ENCODE results near the gene PRDM11. TPM values are rescaled to one million over a fixed set of nuclear protein-coding genes. Genes with fewer than 3 reads are reported as not detected.

Gene PRDM11
- total RNA-seq, 2 donors from 2014 or later = 4.4 to 7.9 TPM

GRCh38 chr11:45278714-45279113, 132.3 kb downstream of the PRDM11 start:
- H3K4me1 ChIP-seq = no peaks in the 10 kb centered on the region
- no peak overlapping the region for H3K27ac ChIP-seq
- no peaks in the 10 kb centered on the region for H3K36me3 ChIP-seq (replicated peaks in 1 of 2; ENCODE audit: insufficient read depth in 1 of 2, low read depth in 2 of 2)
- intact Hi-C loops (cut with DNase I) = no loop called here
- ATAC-seq (no peak), DNase-seq (no peak)
- no peak for TF ChIP-seq POLR2A (IDR thresholded peaks at IDR 0.05)
- no peak for TF ChIP-seq CTCF (IDR thresholded peaks at IDR 0.05)
- 71 to 89% methylated on average over 4 of the region's 4 CpGs for WGBS, 2 donors
- H3K27me3 ChIP-seq = no peaks in the 10 kb centered on the region
- H3K9me3 ChIP-seq = no peaks in the 10 kb centered on the region
- no peak overlapping the region for H3K4me3 ChIP-seq

GRCh38 chr11:45279645-45280044, 133.2 kb downstream of the PRDM11 start:
- TF ChIP-seq CTCF (IDR thresholded peaks at IDR 0.05) (no peak), POLR2A (IDR thresholded peaks at IDR 0.05) (no peak)
- Histone ChIP-seq H3K27ac (no peak overlapping the region), H3K4me3 (no peak overlapping the region), H3K36me3 (replicated peaks in 1 of 2; ENCODE audit: insufficient read depth in 1 of 2, low read depth in 2 of 2) (no peaks in the 10 kb centered on the region), H3K27me3 (no peaks in the 10 kb centered on the region), H3K4me1 (no peaks in the 10 kb centered on the region), H3K9me3 (no peaks in the 10 kb centered on the region)
- ATAC-seq (no peak), DNase-seq (no peak)
- 85 to 92% methylated on average over 2 of the region's 2 CpGs for WGBS, 2 donors
- intact Hi-C loops (cut with DNase I) = no loop called here

DNA sequence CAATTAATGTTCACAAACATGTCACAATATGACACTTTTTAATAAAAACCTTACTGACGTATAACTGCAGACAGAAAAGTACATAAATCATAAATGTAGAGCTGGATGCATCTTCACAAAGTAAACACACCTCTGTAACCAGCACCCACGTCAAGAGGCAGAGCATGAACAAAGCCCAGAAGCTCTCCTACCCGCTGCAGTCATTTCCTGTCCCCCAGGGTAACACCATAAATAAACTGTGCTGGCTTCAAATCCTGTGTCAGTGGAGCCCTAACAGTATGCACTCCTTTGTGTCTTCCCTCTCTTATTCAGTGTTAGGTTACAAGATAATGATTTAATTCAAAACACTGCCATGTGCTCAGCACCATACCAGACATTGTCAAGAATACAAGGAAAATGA, 134.0 kb downstream of the PRDM11 start:
- no peak for DNase-seq
- intact Hi-C loops (cut with DNase I) = no loop called here
- Histone ChIP-seq H3K27ac (no peak overlapping the region), H3K4me3 (no peak overlapping the region), H3K36me3 (replicated peaks in 1 of 2; ENCODE audit: insufficient read depth in 1 of 2, low read depth in 2 of 2) (no peaks in the 10 kb centered on the region), H3K27me3 (peaks cover 0 to 6% of the 10 kb centered on the region in 2 donors), H3K9me3 (no peaks in the 10 kb centered on the region), H3K4me1 (no peaks in the 10 kb centered on the region)
- no peak for ATAC-seq
- WGBS, 2 donors = 62 to 65% methylated on average over 3 of the region's 3 CpGs
- TF ChIP-seq CTCF (IDR thresholded peaks at IDR 0.05) (no peak), POLR2A (IDR thresholded peaks at IDR 0.05) (no peak)

DNA sequence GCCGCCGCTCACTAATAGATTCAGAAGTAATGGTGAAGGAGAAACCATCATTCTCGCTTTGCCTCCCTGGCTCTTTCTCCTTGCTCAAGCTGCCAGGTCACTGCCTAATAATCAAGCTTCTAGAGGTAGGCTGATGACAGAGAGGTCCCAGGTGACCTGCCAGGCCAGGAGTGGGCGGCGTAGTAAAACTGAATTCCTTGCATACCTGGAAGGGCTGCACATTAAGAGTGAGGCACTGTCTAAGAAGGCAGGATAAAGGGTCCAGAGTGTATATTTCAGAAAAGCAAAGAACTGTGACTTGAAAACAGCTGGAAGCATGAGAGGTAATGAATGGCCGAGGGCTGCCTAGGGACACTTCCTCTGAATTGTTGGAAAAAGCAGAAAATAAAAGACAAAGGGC, 135.6 kb downstream of the PRDM11 start:
- Histone ChIP-seq H3K4me1 (peaks cover 9% of the 10 kb centered on the region), H3K27me3 (peaks cover 0 to 11% of the 10 kb centered on the region in 2 donors), H3K9me3 (no peaks in the 10 kb centered on the region), H3K36me3 (replicated peaks in 1 of 2; ENCODE audit: insufficient read depth in 1 of 2, low read depth in 2 of 2) (no peaks in the 10 kb centered on the region), H3K4me3 (no peak overlapping the region), H3K27ac (no peak overlapping the region)
- ATAC-seq (no peak), DNase-seq (no peak)
- intact Hi-C loops (cut with DNase I) = no loop called here
- WGBS, 2 donors = 82 to 87% methylated on average over 6 of the region's 6 CpGs
- TF ChIP-seq POLR2A (IDR thresholded peaks at IDR 0.05) (no peak), CTCF (IDR thresholded peaks at IDR 0.05) (no peak)

Other genes starting within 250 kb of the PRDM11 start
- 10 to 100 TPM; 21.8 to 91.0 TPM for gene TP53I11, start 195.8 kb upstream of the PRDM11 start, total RNA-seq
- 1 to 10 TPM; 6.7 to 9.9 TPM for gene SYT13, start 139.7 kb downstream of the PRDM11 start, total RNA-seq

All from body of pancreas (tissue), 4 donors.